Neuronal stem cell (in vitro differentiated cells): Measurements from ENCODE around the gene CHST12. TPM values are rescaled to one million over a fixed set of nuclear protein-coding genes. Genes with fewer than 3 reads are reported as not detected.

Experiments
- DNase-seq: peaks from one replicate; pipeline ENCODE4 v3.0.0-alpha.2; 2013; ENCODE audit warnings: low spot score
- H2AFZ ChIP-seq: one replicate; pipeline ENCODE4 v1.6.1; 2013; ENCODE audit warnings: mild to moderate bottlenecking, low read length, inconsistent platforms
- H2AK5ac ChIP-seq: 2 replicates; pipeline ENCODE4 v1.6.1; 2013; ENCODE audit warnings: low read depth, mild to moderate bottlenecking, inconsistent platforms, low read length, moderate library complexity, mixed read lengths
- H2BK120ac ChIP-seq: 2 replicates; pipeline ENCODE4 v1.6.1; 2013; ENCODE audit warnings: low read depth, mild to moderate bottlenecking, inconsistent platforms, low read length, moderate library complexity, mixed read lengths
- H2BK12ac ChIP-seq: one replicate; pipeline ENCODE4 v1.6.1; 2013; ENCODE audit warnings: low read length, inconsistent platforms
- H2BK15ac ChIP-seq: 2 replicates; pipeline ENCODE4 v1.6.1; 2013; ENCODE audit warnings: mild to moderate bottlenecking, low read length, inconsistent platforms, mixed read lengths
- H2BK5ac ChIP-seq: one replicate; pipeline ENCODE4 v1.6.1; 2013; ENCODE audit warnings: inconsistent platforms, mild to moderate bottlenecking, low read length, moderate library complexity
- H3K14ac ChIP-seq: one replicate; pipeline ENCODE4 v1.6.1; 2013; ENCODE audit warnings: low read length, inconsistent platforms
- H3K18ac ChIP-seq: 2 replicates; pipeline ENCODE4 v1.6.1; 2013; ENCODE audit warnings: low read length, inconsistent platforms
- H3K23ac ChIP-seq: 2 replicates; pipeline ENCODE4 v1.6.1; 2013; ENCODE audit warnings: low read depth, mild to moderate bottlenecking, mixed read lengths, low read length, inconsistent platforms; ENCODE audit not compliant: poor library complexity
- H3K27ac ChIP-seq: replicated peaks from 3 replicates; pipeline ENCODE4 v1.5.1; 2013; ENCODE audit warnings: low read length, inconsistent platforms
- H3K27me3 ChIP-seq, 3 experiments: 2 replicates each; pipeline ENCODE4 v1.6.1; 2013; ENCODE audit warnings: low read length in 3 of 3, mild to moderate bottlenecking in 2 of 3, inconsistent platforms in 1 of 3, low read depth in 1 of 3, mixed read lengths in 1 of 3, moderate library complexity in 1 of 3; ENCODE audit not compliant: control insufficient read depth in 3 of 3, insufficient read depth in 3 of 3
- H3K36me3 ChIP-seq, 2 donors: replicated peaks in 1 of 2; 2 replicates each; pipeline ENCODE4 v1.6.1; 2013; ENCODE audit warnings: low read length in 2 of 2; ENCODE audit not compliant: control insufficient read depth in 2 of 2, insufficient read depth in 2 of 2
- H3K4ac ChIP-seq: 2 replicates; pipeline ENCODE4 v1.6.1; 2013; ENCODE audit warnings: inconsistent platforms, mild to moderate bottlenecking, low read length, moderate library complexity
- H3K4me1 ChIP-seq, 2 donors: 1 replicate in 1 of 2; 2 replicates in 1 of 2; pipeline ENCODE4 v1.6.1; 2013; ENCODE audit warnings: low read length in 2 of 2, low read depth in 1 of 2; ENCODE audit not compliant: control insufficient read depth in 2 of 2, insufficient read depth in 1 of 2
- H3K4me2 ChIP-seq: one replicate; pipeline ENCODE4 v1.6.1; 2013; ENCODE audit warnings: mild to moderate bottlenecking, low read length, inconsistent platforms; ENCODE audit not compliant: insufficient read depth, poor library complexity, severe bottlenecking
- H3K4me3 ChIP-seq, 2 donors: 2 replicates each; pipeline ENCODE4 v1.5.1; 2013; ENCODE audit warnings: low read length in 2 of 2, mild to moderate bottlenecking in 2 of 2, inconsistent platforms in 1 of 2, moderate library complexity in 1 of 2
- H3K79me1 ChIP-seq: one replicate; pipeline ENCODE4 v1.6.1; 2013; ENCODE audit warnings: low read depth, mild to moderate bottlenecking, inconsistent platforms, low read length, moderate library complexity
- H3K9ac ChIP-seq: one replicate; pipeline ENCODE4 v1.6.1; 2013; ENCODE audit warnings: mild to moderate bottlenecking, low read depth, low read length, inconsistent platforms; ENCODE audit not compliant: poor library complexity
- H3K9me3 ChIP-seq, 2 donors: replicated peaks in 1 of 2; 2 replicates each; pipeline versions ENCODE3 to v1.6.1; 2013; ENCODE audit warnings: low read length in 2 of 2, mild to moderate bottlenecking in 2 of 2, inconsistent platforms in 1 of 2, low read depth in 1 of 2, mixed read lengths in 1 of 2, moderate library complexity in 1 of 2; ENCODE audit not compliant: control insufficient read depth in 2 of 2, insufficient read depth in 1 of 2
- H4K8ac ChIP-seq: one replicate; pipeline ENCODE4 v1.6.1; 2013; ENCODE audit warnings: low read depth, mild to moderate bottlenecking, inconsistent platforms, low read length, moderate library complexity
- H4K91ac ChIP-seq: one replicate; pipeline ENCODE4 v1.6.1; 2013; ENCODE audit warnings: low read length, low read depth, mild to moderate bottlenecking, inconsistent platforms; ENCODE audit not compliant: poor library complexity
- WGBS, 2 donors: extraction: QIAGEN DNeasy Blood & Tissue Kit; methylation state at CpG; one replicate each; pipeline ENCODE4 v1.1.7; 2013; ENCODE audit warnings: missing lambda C conversion rate in 2 of 2, mixed read lengths in 1 of 2; ENCODE audit not compliant: insufficient read length in 2 of 2, insufficient replicate concordance in 1 of 2; ENCODE audit errors: extremely low coverage in 2 of 2; 5-methylcytosine and 5-hydroxymethylcytosine counted together
- small RNA-seq: library from polyadenylated mRNA; stranded (forward); fragments of <200 nt; extraction: miRNeasy Mini kit (QIAGEN cat#:217004); gene quantifications from one replicate; pipeline ENCODE3, GENCODE V24; 2013; ENCODE audit not compliant: insufficient read depth

CHST12 gene

GRCh38 chr7:2497065-2497464 is 93.7 kb downstream of the CHST12 start:
- no peak overlapping the region for H3K4me3 ChIP-seq
- peaks cover 59 to 65% of the 10 kb centered on the region in 2 donors for H3K4me1 ChIP-seq
- peak overlapping the region; percentile 50 for H3K9ac ChIP-seq
- WGBS, 2 donors = no CpG with 5 or more reads among the region's 3 CpGs
- peak overlapping the region; percentile 94 for H3K14ac ChIP-seq
- peak overlapping the region; percentile 30 for H2BK12ac ChIP-seq
- no peak overlapping the region for H4K8ac ChIP-seq
- peak overlapping the region; percentile 19 for H4K91ac ChIP-seq
- H3K27ac ChIP-seq = peak overlapping the region; percentile 100
- H2AFZ ChIP-seq = peak overlapping the region; percentile 70
- peak overlapping the region; percentile 100 for H2BK5ac ChIP-seq
- peak overlapping the region; percentile 100 for H2BK120ac ChIP-seq
- peak overlapping the region; percentile 99 for H3K4ac ChIP-seq
- no peak overlapping the region for H3K4me2 ChIP-seq
- H3K79me1 ChIP-seq = peaks cover 6% of the 10 kb centered on the region
- H2BK15ac ChIP-seq = peak overlapping the region; percentile 100
- no peak for DNase-seq
- H3K18ac ChIP-seq = peak overlapping the region; percentile 100
- H2AK5ac ChIP-seq = peak overlapping the region; percentile 100
- H3K9me3 ChIP-seq = no peaks in the 10 kb centered on the region
- no peaks in the 10 kb centered on the region for H3K36me3 ChIP-seq
- no peaks in the 10 kb centered on the region for H3K27me3 ChIP-seq
- H3K23ac ChIP-seq = peak overlapping the region; percentile 94

- Histone ChIP-seq H2AFZ (peak overlapping the region; percentile 70), H3K27ac (peak overlapping the region; percentile 100), H3K9me3 (no peaks in the 10 kb centered on the region), H2BK15ac (peak overlapping the region; percentile 100), H3K9ac (peak overlapping the region; percentile 71), H2BK12ac (peak overlapping the region; percentile 100), H3K4me1 (peaks cover 59 to 65% of the 10 kb centered on the region in 2 donors), H2BK120ac (peak overlapping the region; percentile 100), H2AK5ac (peak overlapping the region; percentile 100), H4K8ac (no peak overlapping the region), H4K91ac (peak overlapping the region; percentile 100), H3K14ac (peak overlapping the region; percentile 94), H2BK5ac (peak overlapping the region; percentile 100), H3K36me3 (no peaks in the 10 kb centered on the region), H3K27me3 (no peaks in the 10 kb centered on the region), H3K4me2 (no peak overlapping the region), H3K79me1 (peaks cover 6% of the 10 kb centered on the region), H3K23ac (peak overlapping the region; percentile 94), H3K4me3 (no peak overlapping the region), H3K4ac (peak overlapping the region; percentile 100), H3K18ac (peak overlapping the region; percentile 100)
- no CpG with 5 or more reads among the region's 25 CpGs for WGBS, 2 donors
- DNase-seq = no peak
Measured at GRCh38 chr7:2497500-2498336, 94.3 kb downstream of the CHST12 start.

Small RNA genes within 50 kb of the gene (small RNA-seq; reads per million reads assigned to genes)
- gene AC004840.2 = not detected
